K562 (cell line): ENCODE measurements around the gene ACTR3C. TPM values are rescaled to one million over a fixed set of nuclear protein-coding genes. Genes with fewer than 3 reads are reported as not detected.

Experiments
- E2F3 ChIP-seq: fragments of 250-450 bp; sonication (Bioruptor Pico); IDR thresholded peaks from 2 replicates; pipeline ENCODE4 v1.4.0; 2020; ENCODE audit warnings: mild to moderate bottlenecking
- PTRF ChIP-seq: fragments of 450-650 bp; IDR thresholded peaks from 2 replicates; pipeline ENCODE4 v1.6.1; 2016; ENCODE audit warnings: mild to moderate bottlenecking, missing genetic modification characterization, missing compliant biosample characterization
- ZNF239 ChIP-seq: fragments of 250-450 bp; sonication (Bioruptor Pico); IDR thresholded peaks from 2 replicates; pipeline ENCODE4 v1.4.0; 2020; ENCODE audit warnings: mild to moderate bottlenecking
- ZNF586 ChIP-seq: fragments of 450-650 bp; formaldehyde crosslinking; conservative IDR thresholded peaks from 2 replicates; pipeline ENCODE4 v1.4.0; 2020; ENCODE audit warnings: mild to moderate bottlenecking, moderate library complexity
- polyA plus RNA-seq, 8 experiments: library from polyadenylated mRNA; depleted of rRNA in 4 of 8; stranded (reverse) in 5 of 8; unstranded in 3 of 8; fragments of >200 nt; fragmentation: Nextera tagmentation in 2 of 8; fragmentation: Illumina TruSeq in 1 of 8; extraction: Ambion mirVana in 2 of 8; extraction: Trizol in 1 of 8; gene quantifications; 2 replicates each; pipeline versions ENCODE4 v1.2.1 to v1.2.3, GENCODE V29; 2011 to 2014; ENCODE audit warnings: inconsistent platforms in 1 of 8, missing spikeins in 1 of 8
- total RNA-seq, 7 experiments: library from RNA; depleted of rRNA in 6 of 7; stranded (reverse); fragments of >200 nt in 6 of 7; fragmentation: Illumina TruSeq in 2 of 7; extraction: Trizol in 2 of 7; gene quantifications; 2 replicates each; pipeline versions ENCODE4 v1.2.1 to v1.2.3, GENCODE V29; 2011 to 2021; ENCODE audit warnings: low replicate concordance in 1 of 7
- TF ChIP-seq, protein P1 (sequence below): fragments of 450-650 bp; IDR thresholded peaks from 2 replicates; pipeline ENCODE4 v1.6.1; 2016; ENCODE audit warnings: low read depth
- TF ChIP-seq, protein P2 (sequence below): fragments of 450-650 bp; formaldehyde crosslinking; IDR thresholded peaks from 2 replicates; pipeline ENCODE4 v1.4.0; 2022; ENCODE audit warnings: missing genetic modification characterization
- TF ChIP-seq, protein P3 (sequence below): fragments of 250-450 bp; sonication (Bioruptor Pico); IDR thresholded peaks from 2 replicates; pipeline ENCODE4 v1.5.0; 2021
- TF ChIP-seq, protein P4 (sequence below): fragments of 450-650 bp; formaldehyde crosslinking; IDR thresholded peaks from 2 replicates; pipeline ENCODE4 v1.4.0; 2020; ENCODE audit warnings: mild to moderate bottlenecking, moderate library complexity
- TF ChIP-seq, protein P5 (sequence below): fragments of 250-450 bp; sonication (Bioruptor Pico); IDR thresholded peaks from 2 replicates; pipeline ENCODE4 v1.5.0; 2020; ENCODE audit warnings: mild to moderate bottlenecking, borderline replicate concordance
- TF ChIP-seq, protein P6 (sequence below): fragments of 250-450 bp; sonication (Bioruptor Pico); IDR thresholded peaks from 2 replicates; pipeline ENCODE4 v1.8.0; 2021; ENCODE audit warnings: borderline replicate concordance, mild to moderate bottlenecking, moderate library complexity; ENCODE audit not compliant: poor library complexity, severe bottlenecking

ACTR3C gene
- total and polyA plus RNA-seq, 9 of the 15 experiments (the other 6 are each of a cell fraction or from before 2014, with no cell fraction given): 9.0 to 35.4 (median 13.3) TPM

DNA sequence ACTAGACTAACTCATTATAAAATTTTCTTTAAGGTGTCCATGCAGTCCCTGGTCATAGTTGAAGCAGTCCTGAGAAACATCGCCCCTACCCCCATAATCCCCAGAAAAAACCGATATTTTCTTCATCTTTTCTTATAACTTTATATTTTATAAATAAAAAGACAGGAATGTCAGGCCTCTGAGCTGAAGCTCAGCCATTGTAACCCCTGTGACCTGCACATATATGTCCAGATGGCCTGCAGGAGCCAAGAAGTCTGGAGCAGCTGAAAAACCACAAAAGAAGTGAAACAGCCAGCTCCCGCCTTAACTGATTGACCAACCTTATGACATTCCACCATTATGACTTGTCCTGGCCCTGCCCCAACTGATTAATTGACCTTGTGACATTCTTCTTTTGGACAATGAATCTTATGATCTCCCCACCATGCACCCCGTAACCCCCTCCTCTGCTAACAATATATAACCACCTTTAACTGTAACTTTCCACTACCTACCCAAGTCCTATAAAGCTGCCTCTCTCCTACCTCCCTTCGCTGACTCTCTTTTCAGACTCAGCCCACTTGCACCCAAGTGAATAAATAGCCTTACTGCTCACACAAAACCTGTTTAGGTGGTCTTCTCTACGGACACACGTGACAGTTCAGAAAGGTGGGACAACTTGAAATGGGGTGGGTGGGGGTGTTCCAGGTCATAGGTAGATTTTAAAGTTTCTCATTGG, 10.5 kb downstream of the ACTR3C start (continued):
- TF ChIP-seq, protein P1, sequence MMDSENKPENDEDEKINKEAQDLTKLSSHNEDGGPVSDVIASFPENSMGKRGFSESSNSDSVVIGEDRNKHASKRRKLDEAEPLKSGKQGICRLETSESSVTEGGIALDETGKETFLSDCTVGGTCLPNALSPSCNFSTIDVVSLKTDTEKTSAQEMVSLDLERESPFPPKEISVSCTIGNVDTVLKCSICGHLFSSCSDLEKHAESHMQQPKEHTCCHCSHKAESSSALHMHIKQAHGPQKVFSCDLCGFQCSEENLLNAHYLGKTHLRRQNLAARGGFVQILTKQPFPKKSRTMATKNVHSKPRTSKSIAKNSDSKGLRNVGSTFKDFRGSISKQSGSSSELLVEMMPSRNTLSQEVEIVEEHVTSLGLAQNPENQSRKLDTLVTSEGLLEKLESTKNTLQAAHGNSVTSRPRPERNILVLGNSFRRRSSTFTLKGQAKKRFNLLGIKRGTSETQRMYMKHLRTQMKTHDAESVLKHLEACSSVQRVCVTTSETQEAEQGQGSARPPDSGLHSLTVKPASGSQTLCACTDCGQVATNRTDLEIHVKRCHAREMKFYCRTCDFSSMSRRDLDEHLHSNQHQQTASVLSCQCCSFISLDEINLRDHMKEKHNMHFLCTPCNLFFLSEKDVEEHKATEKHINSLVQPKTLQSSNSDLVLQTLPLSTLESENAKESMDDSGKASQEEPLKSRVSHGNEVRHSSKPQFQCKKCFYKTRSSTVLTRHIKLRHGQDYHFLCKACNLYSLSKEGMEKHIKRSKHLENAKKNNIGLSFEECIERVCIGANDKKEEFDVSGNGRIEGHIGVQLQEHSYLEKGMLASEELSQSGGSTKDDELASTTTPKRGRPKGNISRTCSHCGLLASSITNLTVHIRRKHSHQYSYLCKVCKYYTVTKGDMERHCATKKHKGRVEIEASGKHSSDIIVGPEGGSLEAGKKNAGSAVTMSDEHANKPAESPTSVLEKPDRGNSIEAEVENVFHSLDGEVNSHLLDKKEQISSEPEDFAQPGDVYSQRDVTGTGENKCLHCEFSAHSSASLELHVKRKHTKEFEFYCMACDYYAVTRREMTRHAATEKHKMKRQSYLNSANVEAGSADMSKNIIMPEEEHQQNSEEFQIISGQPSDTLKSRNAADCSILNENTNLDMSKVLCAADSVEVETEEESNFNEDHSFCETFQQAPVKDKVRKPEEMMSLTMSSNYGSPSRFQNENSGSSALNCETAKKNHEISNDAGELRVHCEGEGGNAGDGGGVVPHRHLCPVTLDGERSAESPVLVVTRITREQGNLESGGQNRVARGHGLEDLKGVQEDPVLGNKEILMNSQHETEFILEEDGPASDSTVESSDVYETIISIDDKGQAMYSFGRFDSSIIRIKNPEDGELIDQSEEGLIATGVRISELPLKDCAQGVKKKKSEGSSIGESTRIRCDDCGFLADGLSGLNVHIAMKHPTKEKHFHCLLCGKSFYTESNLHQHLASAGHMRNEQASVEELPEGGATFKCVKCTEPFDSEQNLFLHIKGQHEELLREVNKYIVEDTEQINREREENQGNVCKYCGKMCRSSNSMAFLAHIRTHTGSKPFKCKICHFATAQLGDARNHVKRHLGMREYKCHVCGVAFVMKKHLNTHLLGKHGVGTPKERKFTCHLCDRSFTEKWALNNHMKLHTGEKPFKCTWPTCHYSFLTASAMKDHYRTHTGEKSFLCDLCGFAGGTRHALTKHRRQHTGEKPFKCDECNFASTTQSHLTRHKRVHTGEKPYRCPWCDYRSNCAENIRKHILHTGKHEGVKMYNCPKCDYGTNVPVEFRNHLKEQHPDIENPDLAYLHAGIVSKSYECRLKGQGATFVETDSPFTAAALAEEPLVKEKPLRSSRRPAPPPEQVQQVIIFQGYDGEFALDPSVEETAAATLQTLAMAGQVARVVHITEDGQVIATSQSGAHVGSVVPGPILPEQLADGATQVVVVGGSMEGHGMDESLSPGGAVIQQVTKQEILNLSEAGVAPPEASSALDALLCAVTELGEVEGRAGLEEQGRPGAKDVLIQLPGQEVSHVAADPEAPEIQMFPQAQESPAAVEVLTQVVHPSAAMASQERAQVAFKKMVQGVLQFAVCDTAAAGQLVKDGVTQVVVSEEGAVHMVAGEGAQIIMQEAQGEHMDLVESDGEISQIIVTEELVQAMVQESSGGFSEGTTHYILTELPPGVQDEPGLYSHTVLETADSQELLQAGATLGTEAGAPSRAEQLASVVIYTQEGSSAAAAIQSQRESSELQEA: peak; percentile 51; the same call in 1 of the 2 replicates
- TF ChIP-seq ZNF586 (CRISPR knock-in tag): peak; percentile 52; the same call in 1 of the 2 replicates
- TF ChIP-seq, protein P2, sequence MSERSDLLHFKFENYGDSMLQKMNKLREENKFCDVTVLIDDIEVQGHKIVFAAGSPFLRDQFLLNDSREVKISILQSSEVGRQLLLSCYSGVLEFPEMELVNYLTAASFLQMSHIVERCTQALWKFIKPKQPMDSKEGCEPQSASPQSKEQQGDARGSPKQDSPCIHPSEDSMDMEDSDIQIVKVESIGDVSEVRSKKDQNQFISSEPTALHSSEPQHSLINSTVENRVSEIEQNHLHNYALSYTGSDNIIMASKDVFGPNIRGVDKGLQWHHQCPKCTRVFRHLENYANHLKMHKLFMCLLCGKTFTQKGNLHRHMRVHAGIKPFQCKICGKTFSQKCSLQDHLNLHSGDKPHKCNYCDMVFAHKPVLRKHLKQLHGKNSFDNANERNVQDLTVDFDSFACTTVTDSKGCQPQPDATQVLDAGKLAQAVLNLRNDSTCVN (CRISPR knock-in tag): 0 out of 2 replicates have a peak, but pooled peaks have one; percentile 62
- peak; percentile 82 for TF ChIP-seq ZNF239 (CRISPR knock-in tag)
- peak; percentile 84 for TF ChIP-seq PTRF (tag)
- TF ChIP-seq, protein P3, sequence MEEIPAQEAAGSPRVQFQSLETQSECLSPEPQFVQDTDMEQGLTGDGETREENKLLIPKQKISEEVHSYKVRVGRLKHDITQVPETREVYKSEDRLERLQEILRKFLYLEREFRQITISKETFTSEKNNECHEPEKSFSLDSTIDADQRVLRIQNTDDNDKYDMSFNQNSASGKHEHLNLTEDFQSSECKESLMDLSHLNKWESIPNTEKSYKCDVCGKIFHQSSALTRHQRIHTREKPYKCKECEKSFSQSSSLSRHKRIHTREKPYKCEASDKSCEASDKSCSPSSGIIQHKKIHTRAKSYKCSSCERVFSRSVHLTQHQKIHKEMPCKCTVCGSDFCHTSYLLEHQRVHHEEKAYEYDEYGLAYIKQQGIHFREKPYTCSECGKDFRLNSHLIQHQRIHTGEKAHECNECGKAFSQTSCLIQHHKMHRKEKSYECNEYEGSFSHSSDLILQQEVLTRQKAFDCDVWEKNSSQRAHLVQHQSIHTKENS (CRISPR knock-in tag): 0 out of 2 replicates have a peak, but pooled peaks have one; percentile 47
- TF ChIP-seq, protein P4, sequence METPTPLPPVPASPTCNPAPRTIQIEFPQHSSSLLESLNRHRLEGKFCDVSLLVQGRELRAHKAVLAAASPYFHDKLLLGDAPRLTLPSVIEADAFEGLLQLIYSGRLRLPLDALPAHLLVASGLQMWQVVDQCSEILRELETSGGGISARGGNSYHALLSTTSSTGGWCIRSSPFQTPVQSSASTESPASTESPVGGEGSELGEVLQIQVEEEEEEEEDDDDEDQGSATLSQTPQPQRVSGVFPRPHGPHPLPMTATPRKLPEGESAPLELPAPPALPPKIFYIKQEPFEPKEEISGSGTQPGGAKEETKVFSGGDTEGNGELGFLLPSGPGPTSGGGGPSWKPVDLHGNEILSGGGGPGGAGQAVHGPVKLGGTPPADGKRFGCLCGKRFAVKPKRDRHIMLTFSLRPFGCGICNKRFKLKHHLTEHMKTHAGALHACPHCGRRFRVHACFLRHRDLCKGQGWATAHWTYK: peak; percentile 94; the same call in 1 of the 2 replicates
- TF ChIP-seq E2F3: peak; percentile 78; the same call in 1 of the 2 replicates
- TF ChIP-seq, protein P5, sequence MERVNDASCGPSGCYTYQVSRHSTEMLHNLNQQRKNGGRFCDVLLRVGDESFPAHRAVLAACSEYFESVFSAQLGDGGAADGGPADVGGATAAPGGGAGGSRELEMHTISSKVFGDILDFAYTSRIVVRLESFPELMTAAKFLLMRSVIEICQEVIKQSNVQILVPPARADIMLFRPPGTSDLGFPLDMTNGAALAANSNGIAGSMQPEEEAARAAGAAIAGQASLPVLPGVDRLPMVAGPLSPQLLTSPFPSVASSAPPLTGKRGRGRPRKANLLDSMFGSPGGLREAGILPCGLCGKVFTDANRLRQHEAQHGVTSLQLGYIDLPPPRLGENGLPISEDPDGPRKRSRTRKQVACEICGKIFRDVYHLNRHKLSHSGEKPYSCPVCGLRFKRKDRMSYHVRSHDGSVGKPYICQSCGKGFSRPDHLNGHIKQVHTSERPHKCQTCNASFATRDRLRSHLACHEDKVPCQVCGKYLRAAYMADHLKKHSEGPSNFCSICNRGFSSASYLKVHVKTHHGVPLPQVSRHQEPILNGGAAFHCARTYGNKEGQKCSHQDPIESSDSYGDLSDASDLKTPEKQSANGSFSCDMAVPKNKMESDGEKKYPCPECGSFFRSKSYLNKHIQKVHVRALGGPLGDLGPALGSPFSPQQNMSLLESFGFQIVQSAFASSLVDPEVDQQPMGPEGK (CRISPR knock-in tag): 0 out of 2 replicates have a peak, but pooled peaks have one; percentile 53
- TF ChIP-seq, protein P6, sequence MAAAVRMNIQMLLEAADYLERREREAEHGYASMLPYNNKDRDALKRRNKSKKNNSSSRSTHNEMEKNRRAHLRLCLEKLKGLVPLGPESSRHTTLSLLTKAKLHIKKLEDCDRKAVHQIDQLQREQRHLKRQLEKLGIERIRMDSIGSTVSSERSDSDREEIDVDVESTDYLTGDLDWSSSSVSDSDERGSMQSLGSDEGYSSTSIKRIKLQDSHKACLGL (CRISPR knock-in tag): peak; percentile 68
